Right lung (tissue), 5 donors: ENCODE measurements around the gene CASKIN2. TPM values are rescaled to one million over a fixed set of nuclear protein-coding genes. Genes with fewer than 3 reads are reported as not detected.

Experiments
- polyA plus RNA-seq, 5 donors: library from polyadenylated mRNA; unstranded; fragments of 120-200 nt; gene quantifications; one replicate each; pipeline versions ENCODE4 v1.2.1 to v1.2.3, GENCODE V29; 2013; ENCODE audit warnings: inconsistent platforms in 1 of 5, low replicate concordance in 1 of 5; ENCODE audit not compliant: insufficient read length in 5 of 5, insufficient read depth in 1 of 5

The CASKIN2 gene
- polyA plus RNA-seq, 5 donors, result 17.9 to 32.6 (median 23.9) TPM

Other genes with a start within 250 kb of the CASKIN2 start
- gene MIF4GD, start 244.3 kb downstream of the CASKIN2 start, polyA plus RNA-seq, result 10 to 100 TPM; 14.7 to 17.2 (median 15.5) TPM
- 1 to 10 TPM; 5.5 to 8.2 (median 7.6) TPM for gene SLC25A19, start 226.1 kb downstream of the CASKIN2 start, polyA plus RNA-seq
- 10 to 100 TPM; 75.3 to 92.2 (median 83.5) TPM for gene GRB2, start 109.9 kb downstream of the CASKIN2 start, polyA plus RNA-seq
- gene TMEM94, start 58.9 kb downstream of the CASKIN2 start, polyA plus RNA-seq, result 10 to 100 TPM; 62.5 to 96.8 (median 77.0) TPM
- gene TSEN54, start 991 bp upstream of the CASKIN2 start, polyA plus RNA-seq, result 10 to 100 TPM; 33.2 to 47.2 (median 44.3) TPM
- gene LLGL2, start 10.2 kb upstream of the CASKIN2 start, polyA plus RNA-seq, result 10 to 100 TPM; 29.3 to 67.0 (median 49.0) TPM
- 100 to 1,000 TPM; 181 to 260 (median 240) TPM for gene MYO15B, start 72.3 kb upstream of the CASKIN2 start, polyA plus RNA-seq
- gene SMIM5, start 117.9 kb upstream of the CASKIN2 start, polyA plus RNA-seq, result 1 to 10 TPM; 1.4 to 3.7 (median 2.3) TPM
- gene RECQL5, start 151.6 kb upstream of the CASKIN2 start, polyA plus RNA-seq, result 10 to 100 TPM; 26.0 to 36.5 (median 33.4) TPM
- gene SAP30BP, start 151.8 kb upstream of the CASKIN2 start, polyA plus RNA-seq, result 100 to 1,000 TPM; 101 to 112 (median 102) TPM
- 10 to 100 TPM in 1 of 5 donors, 1 to 10 TPM in 4; 6.5 to 10.9 (median 7.2) TPM for gene ITGB4, start 205.9 kb upstream of the CASKIN2 start, polyA plus RNA-seq
- 10 to 100 TPM in 4 of 5 donors, 1 to 10 TPM in 1; 9.3 to 24.7 (median 13.9) TPM for gene GALK1, start 249.7 kb upstream of the CASKIN2 start, polyA plus RNA-seq